ENCODE results near the gene ELL. TPM values are rescaled to one million over a fixed set of nuclear protein-coding genes. Genes with fewer than 3 reads are reported as not detected.
A peak's percentile ranks its signal among the peaks of the same experiment; 100 is the strongest.

Gene ELL
- polyA plus RNA-seq, 1 of the 3 experiments (the other 2 are of a cell fraction), result 7.4 TPM

- TF ChIP-seq EZH2phosphoT487 (IDR thresholded peaks at IDR 0.05; ENCODE audit: borderline replicate concordance, low read depth) (no peak), TAF1 (IDR thresholded peaks at IDR 0.05; ENCODE audit: borderline replicate concordance, low read depth, low read length) (no peak), GABPA (IDR thresholded peaks at IDR 0.05; ENCODE audit: low read depth) (no peak), POLR2AphosphoS5 (IDR thresholded peaks at IDR 0.05; ENCODE audit: low read depth, low read length) (no peak), RAD21 (IDR thresholded peaks at IDR 0.05; ENCODE audit: low read length) (no peak), RCOR1 (IDR thresholded peaks at IDR 0.05; ENCODE audit: low read length) (no peak), SIN3A (IDR thresholded peaks at IDR 0.05; ENCODE audit: borderline replicate concordance, low read depth, low read length) (no peak), FOSL2 (IDR thresholded peaks at IDR 0.05; ENCODE audit: borderline replicate concordance, low read depth) (no peak), CTCF (IDR thresholded peaks at IDR 0.05) (no peak; the same call in 1 of the 2 replicates), NFIC (IDR thresholded peaks at IDR 0.05; ENCODE audit: borderline replicate concordance) (no peak)
- TF ChIP-seq, protein P1, sequence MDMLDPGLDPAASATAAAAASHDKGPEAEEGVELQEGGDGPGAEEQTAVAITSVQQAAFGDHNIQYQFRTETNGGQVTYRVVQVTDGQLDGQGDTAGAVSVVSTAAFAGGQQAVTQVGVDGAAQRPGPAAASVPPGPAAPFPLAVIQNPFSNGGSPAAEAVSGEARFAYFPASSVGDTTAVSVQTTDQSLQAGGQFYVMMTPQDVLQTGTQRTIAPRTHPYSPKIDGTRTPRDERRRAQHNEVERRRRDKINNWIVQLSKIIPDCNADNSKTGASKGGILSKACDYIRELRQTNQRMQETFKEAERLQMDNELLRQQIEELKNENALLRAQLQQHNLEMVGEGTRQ (IDR thresholded peaks at IDR 0.05; ENCODE audit: borderline replicate concordance, low read depth, low read length), result no peak
- TF ChIP-seq, protein P2, sequence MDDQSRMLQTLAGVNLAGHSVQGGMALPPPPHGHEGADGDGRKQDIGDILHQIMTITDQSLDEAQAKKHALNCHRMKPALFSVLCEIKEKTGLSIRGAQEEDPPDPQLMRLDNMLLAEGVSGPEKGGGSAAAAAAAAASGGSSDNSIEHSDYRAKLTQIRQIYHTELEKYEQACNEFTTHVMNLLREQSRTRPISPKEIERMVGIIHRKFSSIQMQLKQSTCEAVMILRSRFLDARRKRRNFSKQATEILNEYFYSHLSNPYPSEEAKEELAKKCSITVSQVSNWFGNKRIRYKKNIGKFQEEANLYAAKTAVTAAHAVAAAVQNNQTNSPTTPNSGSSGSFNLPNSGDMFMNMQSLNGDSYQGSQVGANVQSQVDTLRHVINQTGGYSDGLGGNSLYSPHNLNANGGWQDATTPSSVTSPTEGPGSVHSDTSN (IDR thresholded peaks at IDR 0.05), result no peak
Measured at GRCh38 chr19:18439025-18439909, 82.6 kb downstream of the ELL start (continued).

- Histone ChIP-seq H4K20me1 (ENCODE audit: insufficient read depth) (no peaks in the 10 kb centered on the region), H3K9ac (no peak overlapping the region), H3K27ac (ENCODE audit: low read depth in 2 of 2, low read length in 1 of 2) (peak overlapping the region in 1 of 2 experiments; percentile 82; a peak in 2 of 4 replicates), H3K79me2 (ENCODE audit: insufficient read depth) (no peaks in the 10 kb centered on the region), H3K9me3 (no peaks in the 10 kb centered on the region), H2AFZ (ENCODE audit: low read depth) (no peak overlapping the region), H3K4me3 (ENCODE audit: low read depth in 2 of 2, low read length in 1 of 2) (peak overlapping the region in 1 of 2 experiments; percentile 62; a peak in 2 of 4 replicates), H3K4me2 (peak overlapping the region; percentile 87; the same call in 1 of the 2 replicates), H3K27me3 (ENCODE audit: insufficient read depth) (no peaks in the 10 kb centered on the region), H3K4me1 (ENCODE audit: control insufficient read depth in 1 of 2, insufficient read depth in 2 of 2, low read depth in 1 of 2, low read length in 1 of 2) (peaks cover 0 to 19% of the 10 kb centered on the region in 2 experiments; a peak in 2 of 4 replicates), H3F3A (replicated peaks; ENCODE audit: insufficient read depth) (peaks cover 22% of the 10 kb centered on the region), H3K36me3 (replicated peaks in 1 of 2; ENCODE audit: control insufficient read depth in 1 of 2, insufficient read depth in 2 of 2, low read length in 1 of 2) (peaks cover 0 to 3% of the 10 kb centered on the region in 2 experiments), H3K9me2 (no peaks in the 10 kb centered on the region)
- POLR2A ChIA-PET, result interaction anchor here (0.5 kb wide), 1 partner anchor 13 kb away, joined by 3 read pairs; no protein-coding TSS in a partner anchor
- 80% methylated on average over 15 of the region's 24 CpGs for WGBS (ENCODE audit: low lambda C conversion rate)
- DNase-seq, result no peak
- CTCF ChIA-PET, result interaction anchor here (0.6 to 3.9 kb wide), 7 partner anchors 10 to 582 kb away, joined by 3 to 30 read pairs (median 4); no protein-coding TSS in a partner anchor
- TF ChIP-seq GABPA (IDR thresholded peaks at IDR 0.05; ENCODE audit: low read depth) (no peak), NRF1 (IDR thresholded peaks at IDR 0.05; ENCODE audit: low read depth, low read length) (no peak), EZH2phosphoT487 (IDR thresholded peaks at IDR 0.05; ENCODE audit: borderline replicate concordance, low read depth) (no peak), RCOR1 (IDR thresholded peaks at IDR 0.05; ENCODE audit: low read length) (no peak), YY1 (IDR thresholded peaks at IDR 0.05; ENCODE audit: low read depth) (no peak), EP300 (IDR thresholded peaks at IDR 0.05; ENCODE audit: borderline replicate concordance in 1 of 2, low read depth in 1 of 2, low read length in 1 of 2) (no peak), MEF2A (IDR thresholded peaks at IDR 0.05; ENCODE audit: borderline replicate concordance, low read depth) (no peak), TEAD4 (IDR thresholded peaks at IDR 0.05; ENCODE audit: borderline replicate concordance, insufficient read depth) (no peak), TAF1 (IDR thresholded peaks at IDR 0.05; ENCODE audit: borderline replicate concordance, low read depth, low read length) (no peak), TCF12 (IDR thresholded peaks at IDR 0.05) (no peak), RFX5 (IDR thresholded peaks at IDR 0.05; ENCODE audit: low read length) (no peak), FOSL2 (IDR thresholded peaks at IDR 0.05; ENCODE audit: borderline replicate concordance, low read depth) (no peak), FOXJ3 (CRISPR knock-in tag; IDR thresholded peaks at IDR 0.05) (no peak)
- TF ChIP-seq, protein P3, sequence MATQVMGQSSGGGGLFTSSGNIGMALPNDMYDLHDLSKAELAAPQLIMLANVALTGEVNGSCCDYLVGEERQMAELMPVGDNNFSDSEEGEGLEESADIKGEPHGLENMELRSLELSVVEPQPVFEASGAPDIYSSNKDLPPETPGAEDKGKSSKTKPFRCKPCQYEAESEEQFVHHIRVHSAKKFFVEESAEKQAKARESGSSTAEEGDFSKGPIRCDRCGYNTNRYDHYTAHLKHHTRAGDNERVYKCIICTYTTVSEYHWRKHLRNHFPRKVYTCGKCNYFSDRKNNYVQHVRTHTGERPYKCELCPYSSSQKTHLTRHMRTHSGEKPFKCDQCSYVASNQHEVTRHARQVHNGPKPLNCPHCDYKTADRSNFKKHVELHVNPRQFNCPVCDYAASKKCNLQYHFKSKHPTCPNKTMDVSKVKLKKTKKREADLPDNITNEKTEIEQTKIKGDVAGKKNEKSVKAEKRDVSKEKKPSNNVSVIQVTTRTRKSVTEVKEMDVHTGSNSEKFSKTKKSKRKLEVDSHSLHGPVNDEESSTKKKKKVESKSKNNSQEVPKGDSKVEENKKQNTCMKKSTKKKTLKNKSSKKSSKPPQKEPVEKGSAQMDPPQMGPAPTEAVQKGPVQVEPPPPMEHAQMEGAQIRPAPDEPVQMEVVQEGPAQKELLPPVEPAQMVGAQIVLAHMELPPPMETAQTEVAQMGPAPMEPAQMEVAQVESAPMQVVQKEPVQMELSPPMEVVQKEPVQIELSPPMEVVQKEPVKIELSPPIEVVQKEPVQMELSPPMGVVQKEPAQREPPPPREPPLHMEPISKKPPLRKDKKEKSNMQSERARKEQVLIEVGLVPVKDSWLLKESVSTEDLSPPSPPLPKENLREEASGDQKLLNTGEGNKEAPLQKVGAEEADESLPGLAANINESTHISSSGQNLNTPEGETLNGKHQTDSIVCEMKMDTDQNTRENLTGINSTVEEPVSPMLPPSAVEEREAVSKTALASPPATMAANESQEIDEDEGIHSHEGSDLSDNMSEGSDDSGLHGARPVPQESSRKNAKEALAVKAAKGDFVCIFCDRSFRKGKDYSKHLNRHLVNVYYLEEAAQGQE (IDR thresholded peaks at IDR 0.05; ENCODE audit: low read depth, low read length), result no peak
Measured at GRCh38 chr19:18438331-18439024, 83.4 kb downstream of the ELL start.
